Tibial nerve (tissue), 4 donors: ENCODE data around the gene ITIH6.

Experiments used
- CTCF ChIP-seq, 5 experiments: fragments of 200-600 bp in 3 of 5; fragments of 450-650 bp in 2 of 5; sonication (generic) in 3 of 5; IDR thresholded peaks; one replicate each; pipeline ENCODE4 v1.5.1; 2016 to 2019; ENCODE audit warnings: antibody characterized with exemption in 5 of 5, mild to moderate bottlenecking in 3 of 5, moderate library complexity in 2 of 5
- EP300 ChIP-seq, 2 donors: sonication (generic); formaldehyde crosslinking; IDR thresholded peaks; one replicate each; pipeline ENCODE4 v1.6.1; 2017; ENCODE audit warnings: antibody characterized with exemption in 2 of 2, mild to moderate bottlenecking in 1 of 2

GRCh38 chrX:54808605-54809483 lies 10.8 kb upstream of the ITIH6 start:
- TF ChIP-seq EP300 (IDR thresholded peaks at IDR 0.05) (peak in 1 of 2 donors; percentile 7), CTCF (IDR thresholded peaks at IDR 0.05) (no peak)
